Vagina (tissue), 2 donors: ENCODE measurements around the gene WDR35.

Experiments
- CTCF ChIP-seq, 3 experiments: fragments of 450-650 bp in 2 of 3; fragments of 200-600 bp in 1 of 3; sonication (generic) in 1 of 3; IDR thresholded peaks; one replicate each; pipeline ENCODE4 v1.5.1; 2017 to 2019; ENCODE audit warnings: antibody characterized with exemption in 3 of 3, mild to moderate bottlenecking in 2 of 3, moderate library complexity in 2 of 3
- POLR2AphosphoS5 ChIP-seq, 2 donors: sonication (generic); formaldehyde crosslinking; IDR thresholded peaks; one replicate each; pipeline ENCODE4 v1.9.0; 2017; ENCODE audit warnings: antibody characterized with exemption in 2 of 2, mild to moderate bottlenecking in 2 of 2, low read depth in 1 of 2; ENCODE audit not compliant: insufficient read depth in 1 of 2

GRCh38 chr2:20033322-20033721 lies 43.4 kb upstream of the WDR35 start:
- no peak for TF ChIP-seq CTCF (IDR thresholded peaks at IDR 0.05)
- no peak for TF ChIP-seq POLR2AphosphoS5 (IDR thresholded peaks at IDR 0.05; ENCODE audit: insufficient read depth in 1 of 2, low read depth in 1 of 2)
